A204.1 (cell line): Measurements from ENCODE around the gene UNC13A.
A peak's percentile ranks its signal among the peaks of the same experiment; 100 is the strongest.
"Not testable (repeated sequence)": the region's sequence is repeated elsewhere in the genome, so short reads cannot be mapped to it uniquely, and the experiment has no call there.

Experiments
- FAIRE-seq: peaks from 2 replicates; lab custom pipeline; 2012; peaks lifted over from hg19 to GRCh38; lab: Jason Lieb, UNC

UNC13A gene

DNA sequence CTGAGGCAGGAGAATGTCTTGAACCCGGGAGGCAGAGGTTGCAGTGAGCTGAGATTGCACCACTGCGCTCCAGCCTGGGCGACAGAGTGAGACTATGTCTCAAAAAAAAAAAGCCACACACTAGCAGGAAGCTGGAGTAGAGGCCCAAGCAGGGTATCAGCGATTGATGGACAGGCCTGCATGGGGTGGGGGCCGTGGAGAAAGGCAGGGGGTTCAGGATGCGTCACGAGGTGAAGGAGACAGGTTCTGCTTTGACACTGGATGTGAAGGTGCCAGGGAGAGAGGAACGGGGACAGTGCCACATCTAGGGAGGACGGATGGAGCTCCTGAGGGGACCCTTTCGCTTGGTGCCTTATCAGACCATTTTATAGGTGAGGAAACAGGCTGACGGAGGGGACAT, 125.6 kb downstream of the UNC13A start:
- FAIRE-seq, result no peak

GRCh38 chr19:17562097-17562496, 126.1 kb downstream of the UNC13A start:
- no peak for FAIRE-seq

DNA sequence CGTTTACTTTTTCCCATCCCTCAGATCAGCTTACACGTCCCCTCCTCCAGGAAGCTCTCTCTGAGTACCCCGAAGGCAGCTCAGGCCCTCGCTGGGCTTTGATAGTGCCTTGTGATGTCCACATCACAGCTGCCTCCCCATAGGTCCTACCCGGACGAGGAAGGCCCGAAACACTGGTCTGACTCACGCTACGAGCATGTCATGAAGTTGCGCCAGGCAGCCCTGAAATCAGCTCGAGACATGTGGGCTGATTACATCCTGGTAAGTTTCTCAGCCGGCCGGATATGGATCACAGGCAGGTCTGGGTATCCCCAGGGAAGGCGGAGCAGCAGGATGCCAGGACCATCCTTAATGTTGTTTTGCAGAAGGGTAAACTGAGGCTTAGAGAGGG, 128.0 kb downstream of the UNC13A start:
- no peak for FAIRE-seq

GRCh38 chr19:17557466-17557865, 130.7 kb downstream of the UNC13A start:
- FAIRE-seq, result no peak

DNA sequence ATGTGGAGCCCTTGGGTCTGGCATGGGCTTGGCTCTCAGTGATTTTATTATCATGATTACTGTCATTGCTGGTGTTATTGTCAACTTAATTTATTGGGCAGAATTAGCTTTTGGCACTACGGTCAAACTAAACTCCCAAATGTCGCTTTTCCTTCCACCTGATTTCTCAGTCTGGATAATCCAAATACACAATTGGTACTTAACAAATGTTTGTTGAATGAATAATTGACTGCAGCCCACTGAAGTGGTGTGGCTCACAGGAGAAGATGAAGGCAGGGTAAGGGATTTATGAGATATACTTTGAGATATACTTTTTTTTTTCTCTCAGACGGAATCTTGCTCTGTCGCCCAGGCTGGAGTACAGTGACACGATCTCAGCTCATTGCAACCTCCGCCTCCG, 131.2 kb downstream of the UNC13A start:
- no peak for FAIRE-seq

DNA sequence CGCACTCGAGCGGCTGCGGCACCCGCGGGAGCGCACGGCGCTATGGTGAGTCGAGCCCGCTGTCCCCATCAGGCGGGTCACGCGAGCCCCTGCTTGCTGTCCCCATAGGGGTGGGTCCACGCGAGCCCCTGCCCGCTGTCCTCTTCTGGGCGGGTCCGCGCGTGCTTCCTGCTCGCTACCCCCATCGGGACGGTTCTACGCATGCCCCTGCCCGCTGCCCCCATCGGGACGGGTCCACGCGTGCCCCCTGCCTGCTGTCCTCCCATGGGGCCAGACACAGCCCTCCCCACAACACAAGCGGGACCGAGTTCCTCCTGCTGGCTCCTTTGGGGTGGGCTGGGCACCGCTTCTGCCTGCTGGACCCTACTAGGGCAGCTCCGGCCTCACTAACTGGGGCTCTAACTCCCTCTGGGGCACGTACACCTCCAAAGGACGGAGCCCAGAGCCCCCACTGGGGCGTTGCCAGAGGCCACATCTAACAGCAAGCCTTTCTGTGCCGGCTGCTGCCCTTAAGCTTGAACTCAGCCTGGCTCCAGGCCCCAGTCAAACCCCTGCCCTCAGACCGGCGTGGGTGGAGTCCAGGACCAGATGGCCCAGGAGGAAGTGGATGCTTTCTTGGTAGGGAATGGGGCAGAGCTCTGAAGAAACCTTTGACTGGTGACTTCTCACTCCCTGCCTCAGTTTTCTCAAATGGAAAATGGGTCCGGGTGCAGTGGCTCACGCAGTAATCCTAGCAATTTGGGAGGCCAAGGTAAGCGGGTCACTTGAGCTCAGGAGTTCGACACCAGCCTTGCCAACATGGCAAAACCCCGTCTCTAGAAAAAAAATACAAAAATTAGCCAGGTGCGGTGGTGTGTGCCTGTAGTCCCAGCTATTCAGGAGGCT, 132.0 kb downstream of the UNC13A start:
- FAIRE-seq, result no peak

GRCh38 chr19:17555480-17555928, 132.7 kb downstream of the UNC13A start, which contains the start of gene COLGALT1:
Gene COLGALT1 (plus strand): TSS chr19:17555649. CDS start chr19:17555714, 65 bp downstream.
- peak; percentile 95 for FAIRE-seq

DNA sequence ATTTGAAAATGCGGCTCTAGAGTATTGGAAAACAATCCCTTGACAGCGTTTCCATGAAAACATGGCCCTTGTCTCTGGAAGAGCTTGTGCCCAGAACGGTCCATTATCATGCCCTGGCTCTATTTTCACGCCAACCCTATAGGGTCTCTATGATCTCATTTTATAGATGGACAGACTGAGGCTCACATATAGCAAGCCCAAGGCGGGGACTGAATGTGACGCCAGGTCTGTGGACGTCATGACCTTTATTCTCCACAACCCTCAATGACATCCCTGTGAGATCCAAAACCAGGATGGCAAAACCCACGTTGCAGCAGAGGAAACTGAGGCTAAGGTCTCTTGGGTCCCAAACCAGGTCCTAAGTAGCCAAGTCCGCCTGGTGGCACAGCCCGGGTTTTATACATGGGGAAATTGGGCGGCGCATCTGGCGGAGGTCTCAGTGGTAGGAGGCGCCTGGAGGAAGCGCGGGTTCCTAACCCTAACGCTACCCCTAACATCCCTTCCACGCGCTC, 133.1 kb downstream of the UNC13A start:
- FAIRE-seq, result no peak

DNA sequence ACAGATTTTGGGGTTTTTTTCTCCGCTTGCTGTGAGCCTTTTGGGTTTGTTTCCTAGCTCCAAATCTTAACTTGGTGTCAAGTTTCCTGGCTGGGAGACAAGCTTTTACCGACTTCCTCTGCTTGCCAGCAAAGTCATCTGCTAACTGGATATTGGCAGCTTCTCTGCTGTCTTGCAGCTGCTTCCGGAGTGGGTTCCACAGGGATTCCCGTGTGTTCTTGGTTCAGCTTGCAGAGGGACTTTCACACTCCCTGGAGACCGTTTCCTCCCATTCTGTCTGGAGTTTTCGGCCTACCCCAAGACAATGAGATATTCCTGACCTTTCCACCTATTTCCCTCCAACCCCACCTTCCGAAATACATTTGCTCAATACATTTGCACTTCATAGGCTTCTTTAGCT, 134.9 kb downstream of the UNC13A start:
- no peak for FAIRE-seq

GRCh38 chr19:17552735-17553134, 135.4 kb downstream of the UNC13A start:
- not testable (repeated sequence) for FAIRE-seq
